HuH-7.5 (cell line): ENCODE results near the gene SIGLECL1.
"Not testable (repeated sequence)": the region's sequence is repeated elsewhere in the genome, so short reads cannot be mapped to it uniquely, and the experiment has no call there.

Experiments
- DNase-seq: peaks from one replicate; pipeline ENCODE4 v3.0.0; 2011; ENCODE audit warnings: low spot score

SIGLECL1 gene

GRCh38 chr19:51250786-51251467 lies at the start of gene SIGLECL1:
Gene SIGLECL1, plus strand, starts transcription at chr19:51251080. Its CDS starts 12,993 bp downstream, at chr19:51264073.
- no peak for DNase-seq

- no peak for DNase-seq
Measured at GRCh38 chr19:51201712-51202111, 49.2 kb upstream of the SIGLECL1 start.

GRCh38 chr19:51203916-51204315 lies 47.0 kb upstream of the SIGLECL1 start:
- DNase-seq = no peak

GRCh38 chr19:51204321-51204720 lies 46.6 kb upstream of the SIGLECL1 start:
- DNase-seq = no peak

GRCh38 chr19:51207747-51208146 lies 43.1 kb upstream of the SIGLECL1 start:
- DNase-seq = no peak

- DNase-seq = no peak
Measured at GRCh38 chr19:51210191-51210784, 40.6 kb upstream of the SIGLECL1 start.

GRCh38 chr19:51210874-51211361 lies 40.0 kb upstream of the SIGLECL1 start:
- not testable (repeated sequence) for DNase-seq

- DNase-seq = no peak
Measured at GRCh38 chr19:51211833-51212232, 39.0 kb upstream of the SIGLECL1 start.

- DNase-seq = no peak
Measured at GRCh38 chr19:51219307-51219706, 31.6 kb upstream of the SIGLECL1 start.

- no peak for DNase-seq
Measured at GRCh38 chr19:51219971-51220370, 30.9 kb upstream of the SIGLECL1 start.

GRCh38 chr19:51220996-51221395 lies 29.9 kb upstream of the SIGLECL1 start:
- no peak for DNase-seq

- DNase-seq = no peak
Measured at GRCh38 chr19:51224163-51224641, 26.7 kb upstream of the SIGLECL1 start.

- DNase-seq = not testable (repeated sequence)
Measured at GRCh38 chr19:51224898-51225393, 25.9 kb upstream of the SIGLECL1 start, which contains the start of gene CD33. Gene CD33, plus strand, starts transcription at chr19:51225080. Its CDS starts 39 bp downstream, at chr19:51225119.

GRCh38 chr19:51226067-51226466 lies 24.8 kb upstream of the SIGLECL1 start:
- DNase-seq = no peak

- no peak for DNase-seq
Measured at GRCh38 chr19:51227326-51227725, 23.6 kb upstream of the SIGLECL1 start.

- no peak for DNase-seq
Measured at GRCh38 chr19:51227966-51228365, 22.9 kb upstream of the SIGLECL1 start.

- no peak for DNase-seq
Measured at GRCh38 chr19:51240866-51241265, 10.0 kb upstream of the SIGLECL1 start.

- DNase-seq = no peak
Measured at GRCh38 chr19:51242881-51243630, 7.8 kb upstream of the SIGLECL1 start.

- DNase-seq = no peak
Measured at GRCh38 chr19:51246164-51246552, 4.7 kb upstream of the SIGLECL1 start.

- no peak for DNase-seq
Measured at GRCh38 chr19:51247972-51248590, 2.8 kb upstream of the SIGLECL1 start.

GRCh38 chr19:51251468-51251820 lies 564 bp downstream of the SIGLECL1 start:
- no peak for DNase-seq
